Spinal cord (tissue), 10 donors: ENCODE measurements around the gene ATP2B1. TPM values are rescaled to one million over a fixed set of nuclear protein-coding genes. Genes with fewer than 3 reads are reported as not detected.

Source experiments
- DNase-seq, 6 donors: peaks; one replicate each; pipeline versions ENCODE4 v3.0.0 to v3.0.0-alpha.2; 2013 to 2015; ENCODE audit warnings: low spot score in 6 of 6, low read depth in 4 of 6
- H3K27ac ChIP-seq: one replicate; pipeline ENCODE4 v1.5.1; 2013; ENCODE audit warnings: low read depth, low read length, control low read depth
- H3K27me3 ChIP-seq: one replicate; pipeline ENCODE4 v1.6.1; 2013; ENCODE audit warnings: low read length; ENCODE audit not compliant: control insufficient read depth, insufficient read depth
- H3K36me3 ChIP-seq: one replicate; pipeline ENCODE4 v1.6.1; 2013; ENCODE audit warnings: low read length; ENCODE audit not compliant: control insufficient read depth, insufficient read depth
- H3K4me1 ChIP-seq: one replicate; pipeline ENCODE4 v1.6.1; 2013; ENCODE audit warnings: low read length; ENCODE audit not compliant: control insufficient read depth, insufficient read depth
- H3K4me3 ChIP-seq: one replicate; pipeline ENCODE4 v1.5.1; 2013; ENCODE audit warnings: low read depth, low read length, control low read depth
- H3K9me3 ChIP-seq: one replicate; pipeline ENCODE4 v1.6.1; 2013; ENCODE audit warnings: low read length; ENCODE audit not compliant: control insufficient read depth, insufficient read depth
- WGBS: methylation state at CpG from one replicate; pipeline ENCODE4 v1.1.5; 2013; ENCODE audit warnings: missing lambda C conversion rate; ENCODE audit not compliant: insufficient coverage; 5-methylcytosine and 5-hydroxymethylcytosine counted together
- polyA plus RNA-seq, 2 donors: library from polyadenylated mRNA; unstranded; fragments of 120-200 nt; gene quantifications; one replicate each; pipeline ENCODE4 v1.2.1, GENCODE V29; 2013; ENCODE audit not compliant: insufficient read length in 2 of 2
- total RNA-seq, 2 donors: library from RNA; depleted of rRNA in 1 of 2; stranded (reverse); fragments of 120-200 nt in 1 of 2; fragments of >200 nt in 1 of 2; gene quantifications; one replicate each; pipeline versions ENCODE4 v1.2.3 to v1.2.4, GENCODE V29; 2013 to 2014
- donor health status: healthy.

ATP2B1 gene
- total and polyA plus RNA-seq, 4 donors, result 70.1 to 158 (median 82.4) TPM

- Histone ChIP-seq H3K9me3 (no peaks in the 10 kb centered on the region), H3K4me1 (no peaks in the 10 kb centered on the region), H3K36me3 (no peaks in the 10 kb centered on the region), H3K27ac (no peak overlapping the region), H3K4me3 (no peak overlapping the region), H3K27me3 (no peaks in the 10 kb centered on the region)
- no peak for DNase-seq
- 83% methylated on average over 5 of the region's 8 CpGs for WGBS
These were observed 12.8 kb upstream of the ATP2B1 start for GRCh38 chr12:89721291-89721987.

GRCh38 chr12:89717759-89718523 lies 9.3 kb upstream of the ATP2B1 start:
- Histone ChIP-seq H3K27ac (no peak overlapping the region), H3K9me3 (no peaks in the 10 kb centered on the region), H3K27me3 (no peaks in the 10 kb centered on the region), H3K4me1 (no peaks in the 10 kb centered on the region), H3K4me3 (no peak overlapping the region), H3K36me3 (no peaks in the 10 kb centered on the region)
- WGBS, result no CpG with 5 or more reads among the region's 2 CpGs
- no peak for DNase-seq

- DNase-seq, result no peak
- WGBS, result no CpG with 5 or more reads among the region's 3 CpGs
- no peaks in the 10 kb centered on the region for H3K9me3 ChIP-seq
- no peak overlapping the region for H3K27ac ChIP-seq
- no peaks in the 10 kb centered on the region for H3K27me3 ChIP-seq
- H3K4me3 ChIP-seq, result no peak overlapping the region
- H3K36me3 ChIP-seq, result no peaks in the 10 kb centered on the region
- H3K4me1 ChIP-seq, result peaks cover 2% of the 10 kb centered on the region
These were observed 4.1 kb upstream of the ATP2B1 start for GRCh38 chr12:89712706-89713105.

GRCh38 chr12:89710873-89711750 lies 2.5 kb upstream of the ATP2B1 start:
- peak overlapping the region; percentile 99 for H3K4me3 ChIP-seq
- peaks cover 7% of the 10 kb centered on the region for H3K4me1 ChIP-seq
- no peak overlapping the region for H3K27ac ChIP-seq
- H3K36me3 ChIP-seq, result no peaks in the 10 kb centered on the region
- no peaks in the 10 kb centered on the region for H3K9me3 ChIP-seq
- DNase-seq, result peak in 1 of 6 donors; percentile 24
- WGBS, result no CpG with 5 or more reads among the region's 7 CpGs
- H3K27me3 ChIP-seq, result no peaks in the 10 kb centered on the region

- no peaks in the 10 kb centered on the region for H3K36me3 ChIP-seq
- H3K4me3 ChIP-seq, result peak overlapping the region; percentile 99
- DNase-seq, result peak in 5 of 6 donors; percentile 42 to 84 (median 61)
- H3K27me3 ChIP-seq, result no peaks in the 10 kb centered on the region
- WGBS, result under 1% methylated on average over 30 of the region's 45 CpGs
- peaks cover 7% of the 10 kb centered on the region for H3K4me1 ChIP-seq
- peak overlapping the region; percentile 90 for H3K27ac ChIP-seq
- H3K9me3 ChIP-seq, result no peaks in the 10 kb centered on the region
These were observed 1.6 kb upstream of the ATP2B1 start for GRCh38 chr12:89709995-89710872.

- no peaks in the 10 kb centered on the region for H3K9me3 ChIP-seq
These were observed 738 bp upstream of the ATP2B1 start for GRCh38 chr12:89709157-89709994.

GRCh38 chr12:89707703-89708564 lies 704 bp downstream of the ATP2B1 start:
- Histone ChIP-seq H3K4me3 (peak overlapping the region; percentile 84), H3K4me1 (peaks cover 7% of the 10 kb centered on the region), H3K27me3 (no peaks in the 10 kb centered on the region), H3K36me3 (no peaks in the 10 kb centered on the region), H3K27ac (peak overlapping the region; percentile 64), H3K9me3 (no peaks in the 10 kb centered on the region)
- DNase-seq, result peak in 3 of 6 donors; percentile 15 to 72 (median 54)
- WGBS, result under 1% methylated on average over 68 of the region's 73 CpGs

More at GRCh38 chr12:89709157-89709994, 738 bp upstream of the ATP2B1 start:
- Histone ChIP-seq H3K4me1 (peaks cover 7% of the 10 kb centered on the region), H3K27ac (peak overlapping the region; percentile 90), H3K36me3 (no peaks in the 10 kb centered on the region), H3K4me3 (peak overlapping the region; percentile 99), H3K27me3 (no peaks in the 10 kb centered on the region)
- peak; percentile 89 to 99 (median 98) for DNase-seq
- under 1% methylated on average over 93 of the region's 103 CpGs for WGBS
